HL-60/S4 (cell line): ENCODE data around the gene OVAAL.

ENCODE experiments used
- in situ Hi-C: fragments of 300-500 bp; cut with MboI; formaldehyde crosslinking; loops from 2 replicates; pipeline ENCODE4 v1.14.3; 2022; ENCODE audit warnings: low sequenced_read_pairs

OVAAL gene

GRCh38 chr1:180566495-180566894, 7.7 kb downstream of the OVAAL start:
- in situ Hi-C loops: no loop called here

DNA sequence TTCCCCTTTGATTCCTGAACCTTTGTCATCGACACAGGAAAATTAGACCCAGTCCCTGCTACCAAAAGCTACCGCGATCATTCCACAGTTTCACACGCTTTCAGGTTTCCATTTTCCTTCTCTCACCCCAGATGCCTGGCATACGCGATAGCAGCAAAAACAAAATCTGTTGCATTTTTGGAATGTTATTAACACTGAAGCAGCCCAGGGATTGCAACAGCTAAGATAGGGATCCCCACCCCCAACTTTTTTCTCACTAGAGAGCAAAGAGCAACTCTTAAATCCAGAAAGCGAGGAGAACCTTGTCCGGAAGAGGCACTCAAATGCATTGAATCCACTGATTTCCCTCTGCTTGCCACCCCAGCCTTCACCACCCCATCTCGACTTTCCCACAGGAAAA, 8.9 kb downstream of the OVAAL start:
- in situ Hi-C loops: no loop called here

DNA sequence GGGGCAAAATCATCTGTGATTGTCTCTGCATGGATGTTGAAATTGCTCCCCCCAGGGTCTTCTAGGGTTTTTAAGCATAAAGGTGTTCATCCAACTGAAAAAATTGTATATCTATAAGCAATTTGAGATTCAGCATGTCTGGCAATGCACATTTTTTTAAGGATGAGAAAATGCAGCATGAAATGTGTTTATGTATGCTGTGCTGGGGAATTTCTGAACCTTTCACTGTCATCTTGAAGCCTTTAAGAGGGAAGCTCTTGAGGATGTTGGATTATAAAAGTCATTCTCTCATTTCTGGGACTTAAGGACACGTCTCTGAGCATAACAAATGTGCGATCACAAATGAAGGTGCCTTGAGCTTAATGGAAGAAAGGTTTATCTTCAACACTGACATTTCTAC, 9.4 kb downstream of the OVAAL start:
- in situ Hi-C loops: no loop called here

DNA sequence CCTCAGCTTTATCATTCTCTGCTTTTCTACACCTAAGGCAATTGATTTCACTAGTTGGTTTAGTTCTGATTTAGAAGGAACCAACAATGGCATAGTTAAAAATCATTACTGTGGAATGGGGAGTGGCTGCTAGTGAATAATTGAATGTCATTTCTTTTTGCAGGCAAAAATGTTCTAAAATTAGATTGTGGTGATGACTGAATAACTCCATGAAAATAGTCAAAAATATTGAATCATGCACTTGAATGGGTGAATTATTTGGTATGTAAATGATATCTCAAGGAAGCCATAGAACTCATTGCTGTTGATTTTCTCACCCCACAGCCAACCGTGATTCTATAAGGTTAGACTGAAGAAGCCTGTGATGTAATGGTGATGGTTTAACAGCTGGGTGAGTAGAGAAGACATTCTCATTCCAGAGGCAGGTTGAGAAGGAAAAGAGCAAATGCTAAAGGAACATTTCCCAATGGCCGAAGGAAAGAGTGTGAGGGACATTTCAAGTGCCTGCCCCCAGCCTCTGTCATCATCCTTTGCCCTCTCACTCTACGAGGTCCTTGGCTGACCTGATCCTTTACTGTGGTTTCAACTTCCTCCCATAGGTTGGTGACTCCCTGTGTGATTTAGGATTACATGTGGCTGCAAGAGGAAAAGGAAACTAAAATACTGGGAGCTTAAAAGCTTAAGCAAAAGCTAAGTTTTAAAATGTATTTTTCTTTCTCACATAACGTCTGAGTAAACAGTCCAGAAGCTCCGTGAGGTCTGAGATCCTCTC, 12.5 kb downstream of the OVAAL start:
- in situ Hi-C loops: no loop called here

GRCh38 chr1:180571832-180572636, 13.3 kb downstream of the OVAAL start:
- in situ Hi-C loops: no loop called here

- in situ Hi-C loops: no loop called here
Measured at GRCh38 chr1:180572760-180573159, 14.0 kb downstream of the OVAAL start.

DNA sequence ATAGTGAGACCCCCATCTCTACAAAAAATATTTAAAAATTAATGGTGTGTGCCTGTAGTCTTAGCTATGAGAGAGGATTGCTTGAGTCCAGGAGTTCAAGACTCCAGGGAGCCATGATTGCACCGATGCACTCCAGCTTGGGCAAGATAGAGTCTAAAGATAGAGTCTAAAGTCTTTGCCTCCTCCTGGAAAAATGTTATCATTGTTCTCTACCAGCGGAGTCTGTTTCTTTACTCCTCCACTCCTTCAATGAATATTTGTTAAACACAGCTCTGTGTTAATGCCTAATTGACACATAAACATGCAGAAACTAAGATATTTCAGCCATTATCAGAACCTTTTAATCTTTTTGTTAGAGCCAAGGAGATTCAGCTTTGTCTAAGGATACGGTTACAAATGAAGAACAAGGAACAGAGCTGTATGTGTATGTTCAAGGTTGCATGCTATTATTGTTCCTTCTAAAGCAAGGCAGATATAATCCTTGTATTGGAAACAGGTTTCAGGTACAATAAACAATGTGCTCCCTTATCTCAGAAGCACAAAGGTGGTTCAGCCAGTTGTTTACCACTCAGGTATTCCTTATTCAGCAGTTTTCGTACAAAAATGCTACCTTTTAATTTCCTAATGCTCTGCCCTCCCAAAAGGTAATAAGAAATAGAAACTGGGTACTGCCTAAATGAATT, 15.4 kb downstream of the OVAAL start:
- in situ Hi-C loops: no loop called here

GRCh38 chr1:180577361-180577760, 18.6 kb downstream of the OVAAL start:
- in situ Hi-C loops: no loop called here

GRCh38 chr1:180579961-180580611, 21.3 kb downstream of the OVAAL start:
- in situ Hi-C loops: no loop called here

DNA sequence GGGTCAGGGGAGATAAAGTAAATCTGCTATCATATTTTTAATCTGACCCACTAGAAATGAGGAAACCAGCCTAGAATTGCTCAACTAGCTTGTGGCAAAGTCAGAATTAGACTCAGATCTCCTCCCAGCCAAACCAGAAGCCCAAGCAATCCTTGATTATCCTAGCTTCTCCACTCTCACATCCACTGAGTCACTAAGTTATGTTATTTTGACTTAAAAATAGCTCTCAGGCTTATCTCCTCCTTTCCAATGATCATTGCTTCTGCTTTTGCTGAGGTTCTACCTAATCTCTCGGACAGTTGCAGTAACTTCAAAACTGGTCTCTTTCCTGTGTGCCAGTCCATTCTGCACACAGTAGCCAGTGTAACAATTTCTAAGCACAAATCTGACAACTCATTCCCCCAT, 22.9 kb downstream of the OVAAL start:
- in situ Hi-C loops: no loop called here

- in situ Hi-C loops: no loop called here
Measured at GRCh38 chr1:180584869-180585268, 26.1 kb downstream of the OVAAL start.

GRCh38 chr1:180585994-180586359, 27.2 kb downstream of the OVAAL start:
- in situ Hi-C loops: no loop called here

DNA sequence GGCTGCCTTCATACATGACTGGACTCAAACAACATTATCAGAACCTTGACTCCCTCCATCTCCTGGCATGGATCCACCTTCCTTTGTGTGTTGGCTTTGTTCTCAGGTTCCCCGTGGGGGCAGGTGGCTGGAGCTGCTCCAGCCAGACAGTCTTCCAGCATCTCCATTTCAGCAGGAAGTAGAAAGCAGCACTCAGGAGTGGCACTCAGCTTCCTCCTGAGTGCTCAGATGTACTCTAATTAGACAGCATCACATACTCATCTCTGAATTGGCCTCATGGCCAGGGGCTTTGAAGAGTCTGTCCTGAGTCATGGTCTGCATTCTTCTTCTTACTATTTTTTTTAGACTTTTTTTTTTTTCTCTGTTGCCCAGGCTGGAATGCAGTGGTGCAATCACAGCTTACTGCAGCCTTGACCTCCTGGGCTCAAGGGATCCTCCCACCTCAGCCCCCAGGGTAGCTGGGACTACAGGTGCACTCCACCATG, 27.9 kb downstream of the OVAAL start:
- in situ Hi-C loops: no loop called here

- in situ Hi-C loops: no loop called here
Measured at GRCh38 chr1:180588121-180588520, 29.4 kb downstream of the OVAAL start.

GRCh38 chr1:180590889-180591288, 32.1 kb downstream of the OVAAL start:
- in situ Hi-C loops: no loop called here

DNA sequence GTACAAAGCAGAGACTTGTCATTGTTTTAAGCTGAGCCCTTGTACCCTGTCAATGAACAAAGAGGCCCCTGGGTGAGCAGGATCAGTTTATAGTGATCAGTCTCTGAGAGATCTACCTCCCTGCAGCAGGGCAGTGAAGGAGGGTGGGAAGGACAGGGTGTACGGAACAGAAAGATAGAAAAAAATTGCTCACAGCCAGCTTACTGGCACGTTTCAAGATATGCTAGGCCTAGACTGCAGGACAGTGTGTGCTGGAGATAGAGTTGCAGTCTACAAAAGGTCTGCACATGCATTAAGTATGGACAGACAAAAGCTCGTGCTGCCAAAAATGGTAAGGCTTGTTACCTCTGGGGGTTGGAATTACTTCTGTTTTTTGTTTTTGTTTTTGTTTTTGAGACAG, 34.6 kb downstream of the OVAAL start:
- in situ Hi-C loops: no loop called here

GRCh38 chr1:180594723-180595122, 36.0 kb downstream of the OVAAL start:
- in situ Hi-C loops: no loop called here

DNA sequence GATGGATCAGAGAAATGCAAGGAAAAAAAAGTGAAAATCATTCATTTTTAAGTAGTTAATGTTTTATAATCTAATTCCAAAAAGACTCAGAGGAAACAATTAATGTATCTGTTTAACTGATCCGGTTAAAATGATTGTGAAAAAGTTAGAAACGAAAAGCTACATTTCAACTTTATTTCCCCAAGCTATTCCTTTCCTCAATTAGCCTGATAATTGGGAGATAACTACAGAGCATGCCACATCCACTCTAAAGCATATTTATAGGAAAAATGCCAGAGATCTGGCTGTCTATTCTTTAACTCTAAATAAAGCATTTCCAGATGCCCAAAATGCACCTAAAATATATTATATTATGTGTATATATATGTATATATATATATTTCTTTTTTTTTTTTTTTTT, 37.2 kb downstream of the OVAAL start:
- in situ Hi-C loops: no loop called here

DNA sequence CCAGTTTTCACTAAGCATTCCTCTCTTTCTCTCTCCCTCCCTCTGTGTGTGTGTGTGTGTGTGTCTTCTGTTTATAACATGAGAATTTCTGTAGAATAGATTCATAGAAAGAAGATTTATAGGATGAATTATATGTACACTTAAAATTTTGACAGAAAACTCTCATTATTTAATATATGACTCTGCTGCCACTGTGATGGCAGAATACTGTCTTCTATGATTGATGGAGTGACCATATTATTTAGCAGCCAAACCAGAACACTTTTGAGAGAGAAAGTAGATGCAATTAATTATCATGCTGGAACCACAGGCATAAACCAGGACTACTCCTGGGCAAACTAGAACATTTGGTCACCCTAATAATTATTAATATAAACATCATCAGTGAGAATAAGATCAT, 38.8 kb downstream of the OVAAL start:
- in situ Hi-C loops: no loop called here

DNA sequence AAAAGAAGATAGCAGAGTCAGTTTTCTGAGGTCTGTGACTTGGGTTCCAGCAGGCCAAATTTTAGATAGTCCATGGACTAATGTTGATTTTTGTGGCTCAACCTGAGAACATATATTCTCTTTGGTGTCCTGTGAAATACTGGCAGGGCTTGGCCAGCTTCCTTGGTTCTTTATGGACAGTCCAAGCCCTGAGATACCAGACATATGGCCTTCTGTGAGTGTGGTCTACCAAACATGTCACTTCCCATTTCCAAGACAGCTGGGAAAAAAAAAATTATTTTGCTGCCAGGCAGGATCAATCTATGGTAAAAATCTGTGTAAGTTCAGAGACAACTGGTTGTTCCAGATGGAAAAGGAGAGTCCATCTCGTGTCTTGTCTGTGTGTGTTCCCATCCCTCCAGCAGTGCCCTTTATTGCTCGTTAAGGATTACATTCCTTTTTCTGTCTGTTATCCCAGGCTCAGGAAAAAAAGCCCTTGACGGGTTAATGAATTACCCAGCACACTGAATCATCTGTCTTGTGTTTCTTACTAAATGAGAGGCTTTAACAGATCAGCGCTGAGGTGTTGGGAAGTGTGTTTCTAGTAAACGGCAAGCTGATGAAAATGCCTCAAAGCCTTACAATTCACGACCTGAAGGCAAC, 39.7 kb downstream of the OVAAL start:
- in situ Hi-C loops: no loop called here

- in situ Hi-C loops: no loop called here
Measured at GRCh38 chr1:180600343-180600742, 41.6 kb downstream of the OVAAL start.
